Erythroblast (primary cell): ENCODE data around the gene INTS7.

Source experiments
- GATA1 ChIP-seq: IDR thresholded peaks from 2 replicates; pipeline ENCODE4 v1.6.1; 2011; ENCODE audit warnings: low read depth, mild to moderate bottlenecking, control low read depth, low read length, moderate library complexity
- POLR2A ChIP-seq: IDR thresholded peaks from 2 replicates; pipeline ENCODE4 v1.6.1; 2011; ENCODE audit warnings: mild to moderate bottlenecking, low read length

- no peak for TF ChIP-seq POLR2A
- TF ChIP-seq GATA1, result no peak
Observed at GRCh38 chr1:211928290-211928801, 107.0 kb downstream of the INTS7 start.
